GM12878 (cell line): Measurements from ENCODE around the gene INSIG1. TPM values are rescaled to one million over a fixed set of nuclear protein-coding genes. Genes with fewer than 3 reads are reported as not detected.

Experiments used
- ATAC-seq: fragments of 200-7000 bp; cut with Tn5 transposase; 3 replicates; pipeline ENCODE4 v1.9.1; 2020; ENCODE audit warnings: mild to moderate bottlenecking, moderate library complexity
- BruUV-seq: library from RNA; stranded (reverse); fragments of 400-500 nt; replicated peaks from 2 replicates; lab custom pipeline; 2021; lab: Mats Ljungman, UMichigan
- CTCF ChIA-PET: fragments of 300-600 bp; sonication (Branson Sonifier 250); formaldehyde crosslinking; extraction: SDS; loops from one replicate; lab custom pipeline; 2021; ENCODE audit warnings: inconsistent platforms; lab: Yijun Ruan, JAX
- POLR2A ChIA-PET: fragments of 350-600 bp; formaldehyde crosslinking; extraction: SDS; loops from one replicate; lab custom pipeline; 2021; ENCODE audit warnings: inconsistent platforms; lab: Charles Lee
- RAD21 ChIA-PET: fragments of 300-600 bp; sonication (Branson Sonifier 250); formaldehyde crosslinking; loops from one replicate; lab custom pipeline; 2023; ENCODE audit warnings: antibody characterized with exemption; ENCODE audit not compliant: unreplicated experiment; lab: Charles Lee
- SMC1A ChIA-PET: fragments of 300-600 bp; sonication (Branson Sonifier 250); formaldehyde crosslinking; loops from one replicate; lab custom pipeline; 2023; ENCODE audit not compliant: unreplicated experiment, uncharacterized antibody; lab: Charles Lee
- DNase-seq: peaks from one replicate; pipeline ENCODE4 v3.0.0-alpha.2; 2011; ENCODE audit warnings: low read depth, low spot score
- FAIRE-seq: peaks from 3 replicates; lab custom pipeline; 2011; peaks lifted over from hg19 to GRCh38; lab: Jason Lieb, UNC
- H2AFZ ChIP-seq: 2 replicates; pipeline ENCODE4 v1.6.0; 2011; ENCODE audit warnings: low read depth, low read length, control low read depth; ENCODE audit not compliant: control insufficient read depth
- H3K27ac ChIP-seq: 2 replicates; pipeline ENCODE4 v1.5.1; 2011; ENCODE audit warnings: control low read depth; ENCODE audit not compliant: control insufficient read depth, insufficient read depth
- H3K27me3 ChIP-seq, 2 experiments: replicated peaks in 1 of 2; 2 replicates each; pipeline versions ENCODE4 v1.6.0 to v1.6.1; 2011; ENCODE audit warnings: low read length in 1 of 2; ENCODE audit not compliant: control insufficient read depth in 2 of 2, insufficient read depth in 2 of 2
- H3K36me3 ChIP-seq, 2 experiments: 2 replicates each; pipeline ENCODE4 v1.5.1; 2011; ENCODE audit warnings: low read length in 1 of 2; ENCODE audit not compliant: control insufficient read depth in 2 of 2, insufficient read depth in 2 of 2
- H3K4me1 ChIP-seq: 2 replicates; pipeline ENCODE4 v1.6.1; 2011; ENCODE audit warnings: mild to moderate bottlenecking, low read length, moderate library complexity, mixed read lengths; ENCODE audit not compliant: control insufficient read depth, insufficient read depth
- H3K4me2 ChIP-seq: 2 replicates; pipeline ENCODE4 v1.6.0; 2011; ENCODE audit warnings: control low read depth; ENCODE audit not compliant: control insufficient read depth, insufficient read depth
- H3K4me3 ChIP-seq: fragments of 200-600 bp; sonication (generic); 2 replicates; pipeline ENCODE4 v1.5.1; 2016
- H3K79me2 ChIP-seq: 2 replicates; pipeline ENCODE4 v1.6.0; 2011; ENCODE audit warnings: low read length; ENCODE audit not compliant: control insufficient read depth, insufficient read depth
- H3K9ac ChIP-seq: 2 replicates; pipeline ENCODE4 v1.8.0; 2011; ENCODE audit warnings: low read length, control low read depth, mixed read lengths; ENCODE audit not compliant: control insufficient read depth, insufficient read depth
- H3K9me3 ChIP-seq: replicated peaks from 3 replicates; pipeline ENCODE4 v1.5.1; 2011; ENCODE audit warnings: mild to moderate bottlenecking, low read length; ENCODE audit not compliant: control insufficient read depth, insufficient read depth
- H4K20me1 ChIP-seq: 2 replicates; pipeline ENCODE4 v1.6.0; 2011; ENCODE audit not compliant: control insufficient read depth, insufficient read depth
- HDAC2 ChIP-seq: fragments of 200-600 bp; sonication (generic); IDR thresholded peaks from 2 replicates; pipeline ENCODE4 v1.6.1; 2017
- IKZF2 ChIP-seq, 2 experiments: fragments of 450-650 bp; IDR thresholded peaks; 2 replicates each; pipeline ENCODE4 v1.6.1; 2017; ENCODE audit warnings: mild to moderate bottlenecking in 2 of 2, moderate library complexity in 2 of 2
- KAT2A ChIP-seq: conservative IDR thresholded peaks from 2 replicates; pipeline ENCODE4 v1.6.1; 2011; ENCODE audit warnings: low read depth, low read length; ENCODE audit not compliant: control insufficient read depth
- MTA2 ChIP-seq: fragments of 450-650 bp; IDR thresholded peaks from 2 replicates; pipeline ENCODE4 v1.6.1; 2016; ENCODE audit warnings: low read depth, mild to moderate bottlenecking, moderate library complexity
- NFXL1 ChIP-seq: fragments of 450-650 bp; IDR thresholded peaks from 2 replicates; pipeline ENCODE4 v1.6.1; 2017; ENCODE audit warnings: antibody characterized with exemption, mild to moderate bottlenecking, borderline replicate concordance
- POU2F2 ChIP-seq: IDR thresholded peaks from 3 replicates; pipeline ENCODE4 v1.6.1; 2011; ENCODE audit warnings: low read depth, mild to moderate bottlenecking, low read length, borderline replicate concordance
- RAD21 ChIP-seq: IDR thresholded peaks from 2 replicates; pipeline ENCODE4 v1.6.1; 2011; ENCODE audit warnings: mild to moderate bottlenecking, low read depth, low read length, moderate library complexity; ENCODE audit not compliant: insufficient read depth
- SMAD5 ChIP-seq: IDR thresholded peaks from 2 replicates; pipeline ENCODE4 v1.6.1; 2016; ENCODE audit warnings: antibody characterized with exemption, low read depth
- SPI1 ChIP-seq: IDR thresholded peaks from 2 replicates; pipeline ENCODE4 v1.6.1; 2011; ENCODE audit warnings: low read depth, mild to moderate bottlenecking, low read length, moderate library complexity, borderline replicate concordance; ENCODE audit not compliant: insufficient read depth
- SUPT20H ChIP-seq: IDR thresholded peaks from 2 replicates; pipeline ENCODE4 v1.6.1; 2011; ENCODE audit warnings: low read depth, mild to moderate bottlenecking, low read length, moderate library complexity, borderline replicate concordance; ENCODE audit not compliant: control insufficient read depth
- ZBTB40 ChIP-seq: fragments of 450-650 bp; IDR thresholded peaks from 2 replicates; pipeline ENCODE4 v1.6.1; 2016; ENCODE audit warnings: mild to moderate bottlenecking, moderate library complexity, borderline replicate concordance
- WGBS: methylation state at CpG from one replicate; pipeline ENCODE4 v1.1.6; 2016; ENCODE audit warnings: low lambda C conversion rate; ENCODE audit not compliant: insufficient replicate concordance, insufficient coverage; ENCODE audit errors: missing lambda C conversion rate; 5-methylcytosine and 5-hydroxymethylcytosine counted together
- in situ Hi-C: fragments of 300-500 bp; cut with MboI; formaldehyde crosslinking; loops from 9 replicates; pipeline ENCODE4 v1.14.3; 2018; ENCODE audit warnings: mixed read lengths
- intact Hi-C: fragments of 100-400 bp; cut with micrococcal nuclease; formaldehyde crosslinking; loops from one replicate; pipeline ENCODE4 v1.14.2; 2022; ENCODE audit not compliant: unreplicated experiment
- polyA plus RNA-seq, 11 experiments: library from polyadenylated mRNA; depleted of rRNA in 4 of 11; unstranded in 6 of 11; stranded (reverse) in 5 of 11; fragments of >200 nt; fragmentation: Nextera tagmentation in 4 of 11; fragmentation: Illumina TruSeq in 1 of 11; extraction: Ambion mirVana in 4 of 11; extraction: Trizol in 1 of 11; gene quantifications; 1 replicate in 1 of 11; 2 replicates in 10 of 11; pipeline versions ENCODE4 v1.2.1 to v1.2.3, GENCODE V29; 2011 to 2016; ENCODE audit warnings: inconsistent platforms in 2 of 11, missing spikeins in 2 of 11, low read depth in 1 of 11
- total RNA-seq, 4 experiments: library from RNA; depleted of rRNA in 3 of 4; stranded (reverse); fragments of >200 nt in 3 of 4; fragmentation: Illumina TruSeq in 1 of 4; extraction: Trizol in 1 of 4; gene quantifications; 2 replicates each; pipeline versions ENCODE4 v1.2.1 to v1.2.3, GENCODE V29; 2013 to 2021

Gene INSIG1
- total and polyA plus RNA-seq, 10 of the 15 experiments (the other 5 are each of a cell fraction or from before 2014, with no cell fraction given), result 29.6 to 168 (median 91.1) TPM

DNA sequence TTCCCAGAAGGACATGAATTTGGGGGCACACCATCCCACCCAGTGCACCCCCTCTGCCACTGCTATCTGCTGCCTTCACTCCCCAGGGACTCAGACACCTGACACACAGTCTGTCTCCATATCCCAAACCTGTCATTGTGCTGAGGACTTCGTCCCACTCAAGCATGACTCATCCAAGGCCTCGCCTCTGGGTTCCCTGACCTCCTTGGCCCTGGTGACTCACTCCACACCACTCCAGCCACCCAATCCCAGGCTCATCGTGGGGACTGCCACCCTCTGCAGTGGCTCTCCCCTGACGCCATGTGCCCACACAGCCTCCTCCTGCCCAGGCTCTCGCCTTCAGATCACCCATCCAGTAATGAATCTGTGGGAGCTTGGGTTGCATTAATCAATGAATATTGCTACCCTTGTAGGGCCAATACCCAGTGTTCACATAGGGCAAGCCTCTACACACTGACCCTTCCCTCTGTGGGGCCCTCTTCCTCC lies 6.6 kb upstream of the INSIG1 start:
- intact Hi-C loops (loop anchor here (10.0 kb wide), 1 partner anchor 426 kb away; no protein-coding TSS in a partner anchor), in situ Hi-C loops (loop anchor here (10.0 kb wide), 1 partner anchor 86 kb away; no protein-coding TSS in a partner anchor)
- BruUV-seq, result no TSS peak
- WGBS, result 75% methylated on average over 5 of the region's 5 CpGs
- no peak for DNase-seq
- ATAC-seq, result no peak; the same call in 2 of the 3 replicates
- Histone ChIP-seq H3K9ac (no peak overlapping the region), H3K4me3 (no peak overlapping the region), H2AFZ (no peak overlapping the region), H3K9me3 (no peaks in the 10 kb centered on the region; the same call in 2 of the 3 replicates), H3K4me1 (peaks cover 2% of the 10 kb centered on the region), H3K27ac (no peak overlapping the region), H3K4me2 (no peak overlapping the region), H3K36me3 (no peaks in the 10 kb centered on the region), H3K27me3 (no peaks in the 10 kb centered on the region; a peak in 1 of 4 replicates), H3K79me2 (no peaks in the 10 kb centered on the region; the same call in 1 of the 2 replicates), H4K20me1 (no peaks in the 10 kb centered on the region)
- CTCF ChIA-PET, result interaction anchor here (1.0 kb wide), 1 partner anchor 11 kb away, joined by 3 read pairs; no protein-coding TSS in a partner anchor
- TF ChIP-seq RAD21 (no peak), SMAD5 (no peak), KAT2A (no peak), HDAC2 (no peak), ZBTB40 (no peak), SPI1 (no peak), SUPT20H (no peak), NFXL1 (no peak), POU2F2 (no peak), MTA2 (no peak), IKZF2 (IDR thresholded peaks at IDR 0.05) (no peak)
- SMC1A ChIA-PET, result no interaction called here
- RAD21 ChIA-PET, result no interaction called here
- FAIRE-seq, result no peak
- POLR2A ChIA-PET, result no interaction called here
